Measurements from ENCODE around the gene PRDM10.
"Not testable (repeated sequence)": the region's sequence is repeated elsewhere in the genome, so short reads cannot be mapped to it uniquely, and the experiment has no call there.

DNA sequence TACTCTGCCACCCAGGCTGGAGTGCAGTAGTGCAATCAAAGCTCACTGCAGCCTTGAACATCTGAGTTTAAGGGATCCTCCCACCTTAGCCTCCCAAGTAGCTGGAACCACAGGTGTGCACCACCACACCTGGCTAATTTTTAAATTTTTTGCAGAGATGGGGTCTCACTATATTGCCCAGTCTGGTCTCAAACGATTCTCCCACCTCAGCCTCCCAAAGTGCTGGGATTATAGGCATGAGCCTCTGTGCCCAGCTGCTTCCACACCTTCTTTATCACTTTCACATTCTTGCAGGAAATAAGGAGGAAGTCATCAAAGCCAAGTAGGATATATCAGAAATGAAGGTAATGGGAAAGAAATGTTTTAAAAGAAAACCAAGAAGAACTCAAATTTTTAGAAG, 47.9 kb downstream of the PRDM10 start:
- TF ChIP-seq, protein P1, sequence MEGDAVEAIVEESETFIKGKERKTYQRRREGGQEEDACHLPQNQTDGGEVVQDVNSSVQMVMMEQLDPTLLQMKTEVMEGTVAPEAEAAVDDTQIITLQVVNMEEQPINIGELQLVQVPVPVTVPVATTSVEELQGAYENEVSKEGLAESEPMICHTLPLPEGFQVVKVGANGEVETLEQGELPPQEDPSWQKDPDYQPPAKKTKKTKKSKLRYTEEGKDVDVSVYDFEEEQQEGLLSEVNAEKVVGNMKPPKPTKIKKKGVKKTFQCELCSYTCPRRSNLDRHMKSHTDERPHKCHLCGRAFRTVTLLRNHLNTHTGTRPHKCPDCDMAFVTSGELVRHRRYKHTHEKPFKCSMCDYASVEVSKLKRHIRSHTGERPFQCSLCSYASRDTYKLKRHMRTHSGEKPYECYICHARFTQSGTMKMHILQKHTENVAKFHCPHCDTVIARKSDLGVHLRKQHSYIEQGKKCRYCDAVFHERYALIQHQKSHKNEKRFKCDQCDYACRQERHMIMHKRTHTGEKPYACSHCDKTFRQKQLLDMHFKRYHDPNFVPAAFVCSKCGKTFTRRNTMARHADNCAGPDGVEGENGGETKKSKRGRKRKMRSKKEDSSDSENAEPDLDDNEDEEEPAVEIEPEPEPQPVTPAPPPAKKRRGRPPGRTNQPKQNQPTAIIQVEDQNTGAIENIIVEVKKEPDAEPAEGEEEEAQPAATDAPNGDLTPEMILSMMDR (IDR thresholded peaks at IDR 0.05) = not testable (repeated sequence)
- not testable (repeated sequence) for TF ChIP-seq EP300 (IDR thresholded peaks at IDR 0.05)
